Neuronal stem cell (in vitro differentiated cells): ENCODE data around the gene BRCA1.
"Not testable (repeated sequence)": the region's sequence is repeated elsewhere in the genome, so short reads cannot be mapped to it uniquely, and the experiment has no call there.

ENCODE experiments used
- DNase-seq: peaks from one replicate; pipeline ENCODE4 v3.0.0-alpha.2; 2013; ENCODE audit warnings: low spot score
- H2AFZ ChIP-seq: one replicate; pipeline ENCODE4 v1.6.1; 2013; ENCODE audit warnings: mild to moderate bottlenecking, low read length, inconsistent platforms
- H2AK5ac ChIP-seq: 2 replicates; pipeline ENCODE4 v1.6.1; 2013; ENCODE audit warnings: low read depth, mild to moderate bottlenecking, inconsistent platforms, low read length, moderate library complexity, mixed read lengths
- H2BK120ac ChIP-seq: 2 replicates; pipeline ENCODE4 v1.6.1; 2013; ENCODE audit warnings: low read depth, mild to moderate bottlenecking, inconsistent platforms, low read length, moderate library complexity, mixed read lengths
- H2BK12ac ChIP-seq: one replicate; pipeline ENCODE4 v1.6.1; 2013; ENCODE audit warnings: low read length, inconsistent platforms
- H2BK15ac ChIP-seq: 2 replicates; pipeline ENCODE4 v1.6.1; 2013; ENCODE audit warnings: mild to moderate bottlenecking, low read length, inconsistent platforms, mixed read lengths
- H2BK5ac ChIP-seq: one replicate; pipeline ENCODE4 v1.6.1; 2013; ENCODE audit warnings: inconsistent platforms, mild to moderate bottlenecking, low read length, moderate library complexity
- H3K14ac ChIP-seq: one replicate; pipeline ENCODE4 v1.6.1; 2013; ENCODE audit warnings: low read length, inconsistent platforms
- H3K18ac ChIP-seq: 2 replicates; pipeline ENCODE4 v1.6.1; 2013; ENCODE audit warnings: low read length, inconsistent platforms
- H3K23ac ChIP-seq: 2 replicates; pipeline ENCODE4 v1.6.1; 2013; ENCODE audit warnings: low read depth, mild to moderate bottlenecking, mixed read lengths, low read length, inconsistent platforms; ENCODE audit not compliant: poor library complexity
- H3K27ac ChIP-seq: replicated peaks from 3 replicates; pipeline ENCODE4 v1.5.1; 2013; ENCODE audit warnings: low read length, inconsistent platforms
- H3K27me3 ChIP-seq, 3 experiments: 2 replicates each; pipeline ENCODE4 v1.6.1; 2013; ENCODE audit warnings: low read length in 3 of 3, mild to moderate bottlenecking in 2 of 3, inconsistent platforms in 1 of 3, low read depth in 1 of 3, mixed read lengths in 1 of 3, moderate library complexity in 1 of 3; ENCODE audit not compliant: control insufficient read depth in 3 of 3, insufficient read depth in 3 of 3
- H3K36me3 ChIP-seq, 2 donors: replicated peaks in 1 of 2; 2 replicates each; pipeline ENCODE4 v1.6.1; 2013; ENCODE audit warnings: low read length in 2 of 2; ENCODE audit not compliant: control insufficient read depth in 2 of 2, insufficient read depth in 2 of 2
- H3K4ac ChIP-seq: 2 replicates; pipeline ENCODE4 v1.6.1; 2013; ENCODE audit warnings: inconsistent platforms, mild to moderate bottlenecking, low read length, moderate library complexity
- H3K4me1 ChIP-seq, 2 donors: 1 replicate in 1 of 2; 2 replicates in 1 of 2; pipeline ENCODE4 v1.6.1; 2013; ENCODE audit warnings: low read length in 2 of 2, low read depth in 1 of 2; ENCODE audit not compliant: control insufficient read depth in 2 of 2, insufficient read depth in 1 of 2
- H3K4me2 ChIP-seq: one replicate; pipeline ENCODE4 v1.6.1; 2013; ENCODE audit warnings: mild to moderate bottlenecking, low read length, inconsistent platforms; ENCODE audit not compliant: insufficient read depth, poor library complexity, severe bottlenecking
- H3K4me3 ChIP-seq, 2 donors: 2 replicates each; pipeline ENCODE4 v1.5.1; 2013; ENCODE audit warnings: low read length in 2 of 2, mild to moderate bottlenecking in 2 of 2, inconsistent platforms in 1 of 2, moderate library complexity in 1 of 2
- H3K79me1 ChIP-seq: one replicate; pipeline ENCODE4 v1.6.1; 2013; ENCODE audit warnings: low read depth, mild to moderate bottlenecking, inconsistent platforms, low read length, moderate library complexity
- H3K9ac ChIP-seq: one replicate; pipeline ENCODE4 v1.6.1; 2013; ENCODE audit warnings: mild to moderate bottlenecking, low read depth, low read length, inconsistent platforms; ENCODE audit not compliant: poor library complexity
- H3K9me3 ChIP-seq, 2 donors: replicated peaks in 1 of 2; 2 replicates each; pipeline versions ENCODE3 to v1.6.1; 2013; ENCODE audit warnings: low read length in 2 of 2, mild to moderate bottlenecking in 2 of 2, inconsistent platforms in 1 of 2, low read depth in 1 of 2, mixed read lengths in 1 of 2, moderate library complexity in 1 of 2; ENCODE audit not compliant: control insufficient read depth in 2 of 2, insufficient read depth in 1 of 2
- H4K8ac ChIP-seq: one replicate; pipeline ENCODE4 v1.6.1; 2013; ENCODE audit warnings: low read depth, mild to moderate bottlenecking, inconsistent platforms, low read length, moderate library complexity
- H4K91ac ChIP-seq: one replicate; pipeline ENCODE4 v1.6.1; 2013; ENCODE audit warnings: low read length, low read depth, mild to moderate bottlenecking, inconsistent platforms; ENCODE audit not compliant: poor library complexity
- WGBS, 2 donors: extraction: QIAGEN DNeasy Blood & Tissue Kit; methylation state at CpG; one replicate each; pipeline ENCODE4 v1.1.7; 2013; ENCODE audit warnings: missing lambda C conversion rate in 2 of 2, mixed read lengths in 1 of 2; ENCODE audit not compliant: insufficient read length in 2 of 2, insufficient replicate concordance in 1 of 2; ENCODE audit errors: extremely low coverage in 2 of 2; 5-methylcytosine and 5-hydroxymethylcytosine counted together

Gene BRCA1

GRCh38 chr17:43106552-43106951 is 18.6 kb downstream of the BRCA1 start:
- Histone ChIP-seq H3K9ac (no peak overlapping the region), H4K91ac (no peak overlapping the region), H4K8ac (no peak overlapping the region), H3K14ac (no peak overlapping the region), H2BK5ac (no peak overlapping the region), H3K9me3 (no peaks in the 10 kb centered on the region), H3K27ac (no peak overlapping the region), H3K4me2 (no peak overlapping the region), H2AK5ac (no peak overlapping the region), H2BK120ac (no peak overlapping the region), H3K4me1 (no peaks in the 10 kb centered on the region), H3K4ac (no peak overlapping the region), H3K18ac (no peak overlapping the region), H2AFZ (no peak overlapping the region), H3K27me3 (no peaks in the 10 kb centered on the region), H3K4me3 (no peak overlapping the region), H2BK12ac (no peak overlapping the region), H3K79me1 (no peaks in the 10 kb centered on the region), H3K23ac (no peak overlapping the region), H3K36me3 (peaks cover 18 to 88% of the 10 kb centered on the region in 2 donors), H2BK15ac (no peak overlapping the region)
- no CpG with 5 or more reads among the region's 1 CpG for WGBS, 2 donors
- DNase-seq: no peak

GRCh38 chr17:43105146-43105545 is 20.0 kb downstream of the BRCA1 start:
- H3K27ac ChIP-seq: no peak overlapping the region
- no peak overlapping the region for H2BK15ac ChIP-seq
- H3K23ac ChIP-seq: no peak overlapping the region
- DNase-seq: no peak
- no peak overlapping the region for H2BK120ac ChIP-seq
- no peaks in the 10 kb centered on the region for H3K79me1 ChIP-seq
- no peaks in the 10 kb centered on the region for H3K27me3 ChIP-seq
- no peaks in the 10 kb centered on the region for H3K9me3 ChIP-seq
- no peak overlapping the region for H3K4me3 ChIP-seq
- H3K4me1 ChIP-seq: no peaks in the 10 kb centered on the region
- H2BK5ac ChIP-seq: no peak overlapping the region
- no peak overlapping the region for H3K4me2 ChIP-seq
- H2AK5ac ChIP-seq: no peak overlapping the region
- no peak overlapping the region for H3K9ac ChIP-seq
- no peak overlapping the region for H2AFZ ChIP-seq
- no peak overlapping the region for H3K4ac ChIP-seq
- H4K8ac ChIP-seq: no peak overlapping the region
- peaks cover 16 to 91% of the 10 kb centered on the region in 2 donors for H3K36me3 ChIP-seq
- H2BK12ac ChIP-seq: no peak overlapping the region
- H3K14ac ChIP-seq: no peak overlapping the region
- H3K18ac ChIP-seq: no peak overlapping the region
- H4K91ac ChIP-seq: no peak overlapping the region

- Histone ChIP-seq H3K9ac (no peak overlapping the region), H3K4me1 (no peaks in the 10 kb centered on the region), H2BK12ac (no peak overlapping the region), H3K4me2 (no peak overlapping the region), H3K27ac (no peak overlapping the region), H3K36me3 (peaks cover 15 to 91% of the 10 kb centered on the region in 2 donors), H4K8ac (no peak overlapping the region), H3K18ac (no peak overlapping the region), H3K4me3 (no peak overlapping the region), H2AK5ac (no peak overlapping the region), H3K4ac (no peak overlapping the region), H2BK5ac (no peak overlapping the region), H3K79me1 (no peaks in the 10 kb centered on the region), H2AFZ (no peak overlapping the region), H2BK120ac (no peak overlapping the region), H3K9me3 (no peaks in the 10 kb centered on the region), H3K23ac (no peak overlapping the region), H4K91ac (no peak overlapping the region), H2BK15ac (no peak overlapping the region), H3K14ac (no peak overlapping the region), H3K27me3 (no peaks in the 10 kb centered on the region)
- DNase-seq: no peak
- no CpG with 5 or more reads among the region's 3 CpGs for WGBS, 2 donors
Measured at GRCh38 chr17:43104665-43105064, 20.5 kb downstream of the BRCA1 start.

- not testable (repeated sequence) for DNase-seq
Measured at GRCh38 chr17:43095364-43095763, 29.8 kb downstream of the BRCA1 start.

More at GRCh38 chr17:43095364-43095763, 29.8 kb downstream of the BRCA1 start:
- not testable (repeated sequence) for H3K27ac ChIP-seq, H3K4me2 ChIP-seq, H2BK15ac ChIP-seq, H3K4ac ChIP-seq, H3K14ac ChIP-seq, H3K4me3 ChIP-seq, H3K79me1 ChIP-seq, H4K8ac ChIP-seq, H3K27me3 ChIP-seq, H3K9me3 ChIP-seq, H2AK5ac ChIP-seq, H4K91ac ChIP-seq, H2AFZ ChIP-seq, H3K18ac ChIP-seq, H3K9ac ChIP-seq, H2BK12ac ChIP-seq, H3K23ac ChIP-seq, H2BK5ac ChIP-seq, H2BK120ac ChIP-seq, H3K4me1 ChIP-seq
- peaks cover 13 to 96% of the 10 kb centered on the region in 2 donors for H3K36me3 ChIP-seq
- WGBS, 2 donors: no CpG with 5 or more reads among the region's 5 CpGs
